Measurements from ENCODE around the gene HK1.
A peak's percentile ranks its signal among the peaks of the same experiment; 100 is the strongest.
"Not testable (repeated sequence)": the region's sequence is repeated elsewhere in the genome, so short reads cannot be mapped to it uniquely, and the experiment has no call there.

The HK1 gene

DNA sequence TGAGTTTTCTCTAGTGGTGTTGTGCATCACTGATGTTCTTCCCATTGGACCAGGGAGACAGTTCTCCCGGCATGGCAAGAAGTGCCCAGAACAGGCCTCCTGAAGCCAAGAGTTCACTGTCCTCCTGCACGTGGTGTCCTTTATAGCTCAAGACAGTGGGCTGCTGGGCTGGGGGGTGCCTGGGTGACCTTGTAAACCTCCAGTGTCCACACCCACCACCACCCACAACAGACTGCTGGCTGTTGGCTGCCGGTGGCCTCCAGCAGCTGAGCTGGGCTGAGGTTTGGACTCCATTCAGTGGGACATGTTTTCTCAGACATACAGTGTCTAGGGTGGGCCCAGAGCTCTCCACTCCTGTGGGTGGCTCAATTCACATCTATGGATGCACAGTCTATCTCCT is 42.2 kb downstream of the HK1 start:
- Mint-ChIP-seq H3K4me3 (peak overlapping the region; percentile 97), H3K36me3 (peaks cover 19% of the 10 kb centered on the region), H3K27me3 (no peaks in the 10 kb centered on the region), H3K27ac (peak overlapping the region; percentile 42), H3K4me1 (peaks cover 59% of the 10 kb centered on the region), H3K9me3 (no peaks in the 10 kb centered on the region)
- CTCF ChIA-PET, result interaction anchor here (0.7 to 1.6 kb wide), 2 partner anchors 13 to 70 kb away, joined by 3 to 5 read pairs; no protein-coding TSS in a partner anchor
- DNase-seq, result no peak

DNA sequence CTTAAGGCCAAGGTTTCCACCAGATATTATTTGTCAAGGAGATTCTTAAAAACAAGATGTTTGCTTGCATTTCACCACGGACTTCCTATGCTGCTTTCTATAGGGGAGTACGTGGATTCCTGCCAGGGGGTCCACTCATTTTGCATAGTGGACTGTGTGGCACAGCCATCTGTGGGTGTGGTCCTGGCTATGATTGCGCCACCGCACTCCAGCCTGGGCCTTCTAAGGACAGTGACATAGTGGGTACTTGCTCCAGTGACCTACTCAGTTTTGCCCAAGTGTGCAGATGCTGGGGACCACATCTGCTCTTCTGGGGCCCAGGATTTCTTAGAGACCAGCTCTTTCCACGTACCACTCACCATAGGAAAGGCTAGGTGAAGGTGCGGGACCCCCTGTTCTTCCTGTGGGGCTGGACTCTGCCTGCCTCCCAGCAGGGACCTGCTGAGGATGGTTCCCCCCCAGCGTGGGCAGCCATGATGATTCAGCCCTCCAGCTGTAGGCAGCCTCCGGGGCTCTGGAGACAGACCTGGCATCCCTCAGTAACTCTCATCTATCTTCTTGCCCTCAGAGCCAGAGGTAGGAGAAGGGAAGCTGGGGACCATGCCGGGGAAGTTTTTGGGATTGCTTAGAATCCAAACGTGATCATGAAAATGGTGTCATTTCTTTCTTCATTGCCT is 42.9 kb downstream of the HK1 start:
- Mint-ChIP-seq H3K9me3 (no peaks in the 10 kb centered on the region), H3K4me3 (peak overlapping the region; percentile 97), H3K27ac (peak overlapping the region; percentile 71), H3K36me3 (peaks cover 19% of the 10 kb centered on the region), H3K4me1 (peaks cover 62% of the 10 kb centered on the region), H3K27me3 (no peaks in the 10 kb centered on the region)
- no peak for DNase-seq
- CTCF ChIA-PET, result no interaction called here

DNA sequence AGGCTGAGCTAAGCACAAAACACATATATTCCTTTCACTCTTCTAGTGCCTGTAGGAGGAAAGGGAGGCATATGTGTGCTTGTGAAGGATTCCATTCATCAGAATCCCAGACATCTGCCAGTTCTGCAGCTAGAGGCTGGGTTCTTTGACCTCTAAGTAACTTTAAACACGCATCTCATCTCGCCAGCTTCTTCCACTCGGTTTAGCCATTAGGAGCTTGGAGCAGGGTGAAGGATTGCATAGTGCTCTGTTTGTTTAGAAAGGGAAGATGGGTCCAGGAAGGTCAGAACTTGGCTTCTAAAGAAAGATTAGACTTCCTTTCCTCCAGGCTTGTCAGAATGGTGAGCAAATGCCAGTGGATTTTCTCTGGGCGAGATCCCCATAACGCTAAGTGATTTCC is 43.6 kb downstream of the HK1 start:
- Mint-ChIP-seq H3K4me1 (peaks cover 63% of the 10 kb centered on the region), H3K4me3 (no peak overlapping the region), H3K27me3 (no peaks in the 10 kb centered on the region), H3K27ac (no peak overlapping the region), H3K36me3 (peaks cover 19% of the 10 kb centered on the region), H3K9me3 (no peaks in the 10 kb centered on the region)
- DNase-seq, result no peak
- CTCF ChIA-PET, result no interaction called here

DNA sequence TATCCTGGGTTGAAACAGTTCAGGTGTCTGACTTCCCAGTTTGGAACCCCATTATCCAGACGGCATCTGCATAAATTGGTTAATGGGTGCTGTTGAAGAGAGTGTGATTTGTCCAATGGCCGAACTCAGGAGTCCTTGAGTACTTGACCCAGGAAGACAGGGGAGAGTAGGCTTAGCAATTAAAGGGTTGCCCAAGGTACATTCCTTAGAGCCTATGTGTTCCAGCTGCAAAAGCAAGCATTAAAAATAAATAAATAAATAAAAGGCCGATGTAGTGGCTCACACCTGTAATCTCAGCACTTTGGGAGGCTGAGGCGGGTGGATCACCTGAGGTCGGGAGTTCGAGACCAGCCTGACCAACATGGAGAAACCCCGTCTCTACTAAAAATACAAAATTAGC is 44.0 kb downstream of the HK1 start:
- H3K4me3 Mint-ChIP-seq, H3K27me3 Mint-ChIP-seq, DNase-seq, H3K9me3 Mint-ChIP-seq, CTCF ChIA-PET, H3K27ac Mint-ChIP-seq: not testable (repeated sequence)
- H3K4me1 Mint-ChIP-seq, result peaks cover 64% of the 10 kb centered on the region
- peaks cover 19% of the 10 kb centered on the region for H3K36me3 Mint-ChIP-seq

DNA sequence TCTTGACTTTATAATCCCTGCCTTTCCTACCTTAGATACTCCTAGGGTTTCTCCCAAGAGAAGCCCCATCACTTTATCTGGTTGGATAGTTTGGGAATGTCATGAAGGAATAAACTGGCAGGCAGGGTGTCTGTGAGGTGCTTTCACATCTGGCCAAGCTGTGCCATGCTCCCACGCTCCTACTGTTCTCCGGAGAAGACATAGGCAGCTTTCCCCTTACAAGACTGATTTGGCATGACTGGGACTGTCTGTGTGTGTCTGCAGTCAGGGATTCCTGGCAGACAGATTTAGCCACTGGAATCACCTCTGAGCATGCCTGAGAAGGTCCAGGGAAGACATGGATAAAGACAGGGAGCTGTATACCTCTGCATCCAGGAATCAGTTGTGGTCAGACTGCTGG is 45.3 kb downstream of the HK1 start:
- Mint-ChIP-seq H3K36me3 (peaks cover 20% of the 10 kb centered on the region), H3K4me1 (peaks cover 69% of the 10 kb centered on the region), H3K27me3 (no peaks in the 10 kb centered on the region), H3K9me3 (no peaks in the 10 kb centered on the region), H3K4me3 (no peak overlapping the region), H3K27ac (no peak overlapping the region)
- no peak for DNase-seq
- CTCF ChIA-PET, result interaction anchor here (0.6 kb wide), 1 partner anchor 56 kb away, joined by 3 read pairs; no protein-coding TSS in a partner anchor

DNA sequence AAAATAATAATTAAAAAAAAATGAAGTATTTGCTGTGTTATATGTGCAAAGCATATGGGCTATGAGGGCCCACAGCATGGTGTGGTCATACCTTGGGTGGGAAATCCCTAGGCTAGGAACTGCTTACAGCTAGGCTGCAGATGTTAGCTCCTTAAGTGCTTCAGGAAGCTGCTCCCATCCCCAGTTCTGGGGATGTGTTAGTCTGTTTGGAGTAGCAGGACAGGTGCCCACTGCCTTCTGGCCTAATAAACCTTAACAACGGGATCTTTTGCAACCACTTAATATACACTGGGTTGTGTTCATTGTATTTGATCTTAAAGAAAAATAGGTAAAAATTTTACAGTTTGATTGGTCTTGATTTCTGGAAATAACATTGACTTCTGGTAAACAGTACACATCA is 46.3 kb downstream of the HK1 start:
- Mint-ChIP-seq H3K36me3 (peaks cover 19% of the 10 kb centered on the region), H3K4me1 (peaks cover 71% of the 10 kb centered on the region), H3K27ac (no peak overlapping the region), H3K27me3 (no peaks in the 10 kb centered on the region), H3K4me3 (no peak overlapping the region), H3K9me3 (no peaks in the 10 kb centered on the region)
- CTCF ChIA-PET, result interaction anchor here (0.6 kb wide), 1 partner anchor 421 kb away, joined by 4 read pairs; no protein-coding TSS in a partner anchor
- no peak for DNase-seq

DNA sequence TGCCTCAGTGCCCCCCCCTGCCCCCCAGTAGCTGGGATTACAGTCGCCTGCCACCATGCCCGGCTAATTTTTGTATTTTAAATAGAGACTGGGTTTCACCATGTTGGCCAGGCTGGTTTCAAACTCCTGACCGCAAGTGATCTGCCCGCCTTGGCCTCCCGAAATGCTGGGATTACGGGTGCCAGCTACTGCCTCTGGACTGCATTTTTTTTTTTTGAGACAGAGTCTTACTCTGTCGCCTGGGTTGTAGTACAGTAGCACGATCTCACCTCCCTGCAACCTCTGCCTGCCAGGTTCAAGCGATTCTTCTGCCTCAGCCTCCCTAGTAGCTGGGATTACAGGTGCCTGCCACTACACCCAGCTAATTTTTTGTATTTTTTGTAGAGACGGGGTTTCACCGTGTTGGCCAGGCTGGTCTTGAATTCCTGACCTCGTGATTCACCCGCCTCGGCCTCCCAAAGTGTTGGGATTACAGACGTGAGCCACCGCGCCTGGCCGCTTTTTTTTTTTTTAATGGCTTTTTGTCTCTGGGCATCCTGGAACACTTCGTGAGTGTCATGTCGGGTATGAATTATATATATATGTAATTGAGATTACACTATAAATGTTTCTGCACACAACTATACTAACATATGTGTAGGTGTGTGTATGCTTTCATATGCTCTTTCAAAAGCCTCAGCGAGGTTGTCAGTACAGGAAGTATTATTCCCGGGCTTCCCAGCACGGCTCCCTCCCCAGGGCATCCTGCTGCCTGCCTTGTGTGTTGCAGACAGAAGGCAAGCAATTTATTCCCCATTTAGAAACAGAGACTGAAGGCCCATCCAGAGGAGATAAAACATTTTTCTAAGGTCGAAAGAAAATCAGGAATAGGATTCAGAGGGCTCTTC is 47.6 kb downstream of the HK1 start:
- H3K4me3 Mint-ChIP-seq, H3K27ac Mint-ChIP-seq, H3K9me3 Mint-ChIP-seq, CTCF ChIA-PET, H3K27me3 Mint-ChIP-seq, DNase-seq: not testable (repeated sequence)
- Mint-ChIP-seq H3K4me1 (peaks cover 64% of the 10 kb centered on the region), H3K36me3 (peaks cover 19% of the 10 kb centered on the region)

DNA sequence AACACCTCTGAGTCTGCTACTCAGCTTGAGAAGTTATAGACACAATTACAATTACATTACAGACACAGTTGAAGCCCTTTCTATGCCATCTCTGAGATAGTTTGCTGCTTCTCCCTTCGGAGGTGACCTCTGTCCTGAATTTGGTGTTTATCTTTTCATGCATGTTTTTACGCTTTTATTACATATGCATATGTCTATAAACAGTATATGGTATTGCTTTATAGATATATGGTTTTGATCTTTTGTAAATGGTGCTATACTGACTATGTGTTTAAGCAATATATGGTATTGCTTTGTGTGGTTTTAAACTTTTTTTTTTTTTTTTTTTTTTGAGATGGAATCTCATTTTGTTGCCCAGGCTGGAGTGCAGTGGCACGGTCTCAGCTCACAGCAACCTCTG is 48.4 kb downstream of the HK1 start:
- DNase-seq, result no peak
- Mint-ChIP-seq H3K4me3 (no peak overlapping the region), H3K27ac (no peak overlapping the region), H3K9me3 (no peaks in the 10 kb centered on the region), H3K27me3 (no peaks in the 10 kb centered on the region), H3K4me1 (peaks cover 56% of the 10 kb centered on the region), H3K36me3 (peaks cover 19% of the 10 kb centered on the region)
- CTCF ChIA-PET, result interaction anchor here (1.5 to 2.0 kb wide), 3 partner anchors 9 to 13 kb away, joined by 4 to 11 read pairs (median 5); no protein-coding TSS in a partner anchor

DNA sequence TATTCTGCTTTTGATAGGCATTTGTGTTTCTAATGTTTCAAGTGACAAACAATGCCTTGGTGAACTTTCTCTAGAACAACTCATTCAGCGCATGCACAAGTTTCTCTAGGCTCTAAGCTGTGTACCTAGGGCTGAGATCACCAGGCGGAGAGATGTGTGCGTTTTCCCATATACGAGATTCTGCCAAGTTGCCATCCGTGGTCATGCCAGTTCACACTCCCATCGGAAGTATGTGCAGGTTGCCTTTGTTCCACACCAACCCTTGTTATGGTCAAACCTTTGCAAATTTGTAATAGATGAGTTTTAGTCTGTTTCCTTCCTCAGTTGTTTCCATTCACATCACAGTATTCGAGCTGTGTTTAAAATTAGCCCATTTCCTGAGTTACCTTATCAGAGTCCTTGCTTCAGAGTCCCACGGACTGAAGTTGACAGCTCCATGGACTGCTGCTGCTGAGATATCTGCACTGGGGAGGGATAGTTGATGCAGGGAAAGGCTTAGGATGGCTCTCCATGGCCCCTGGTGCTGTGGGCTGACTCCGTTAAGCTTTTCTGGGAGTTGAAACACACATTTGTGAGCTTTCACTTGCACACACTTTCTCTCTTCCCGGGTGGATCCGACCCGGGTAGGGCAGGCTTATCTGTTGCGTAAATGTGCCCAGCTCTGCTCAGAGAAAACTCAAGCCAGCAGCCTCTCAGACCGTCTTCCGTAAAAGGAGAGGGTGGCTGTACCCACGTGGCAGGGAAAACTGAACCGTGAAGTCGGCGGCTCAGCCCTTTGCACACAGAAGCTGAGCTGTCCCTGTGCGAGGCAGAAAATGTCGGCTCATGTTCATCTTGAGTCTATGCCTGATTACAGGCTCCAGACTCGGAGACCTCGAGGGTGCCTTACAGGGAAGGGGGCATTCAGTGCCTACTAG is 49.4 kb downstream of the HK1 start:
- H3K27ac Mint-ChIP-seq, result peak overlapping the region; percentile 67
- peaks cover 56% of the 10 kb centered on the region for H3K4me1 Mint-ChIP-seq
- no peaks in the 10 kb centered on the region for H3K9me3 Mint-ChIP-seq
- peak overlapping the region; percentile 50 for H3K4me3 Mint-ChIP-seq
- CTCF ChIA-PET, result interaction anchor here (0.5 to 2.0 kb wide), 7 partner anchors 10 to 65 kb away, joined by 3 to 11 read pairs (median 4); no protein-coding TSS in a partner anchor
- H3K27me3 Mint-ChIP-seq, result no peaks in the 10 kb centered on the region
- H3K36me3 Mint-ChIP-seq, result peaks cover 21% of the 10 kb centered on the region
- peak; percentile 47 for DNase-seq

DNA sequence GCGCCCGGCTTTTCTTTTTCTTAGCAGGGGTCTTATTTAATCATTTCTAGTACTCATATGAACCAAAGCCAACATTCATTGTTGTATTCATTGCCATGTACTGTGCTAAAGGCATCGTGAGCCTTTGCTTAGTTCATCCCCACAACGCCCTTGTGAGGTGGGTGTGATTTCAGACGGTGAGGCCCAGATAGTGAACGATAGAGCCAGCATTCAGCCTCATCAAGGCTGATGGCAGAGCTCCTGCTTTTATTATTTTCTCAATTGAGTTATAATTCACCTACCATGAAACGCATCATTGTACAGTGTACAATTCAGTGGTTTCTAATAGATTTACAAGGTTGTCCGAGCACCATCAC is 50.1 kb downstream of the HK1 start:
- Mint-ChIP-seq H3K27ac (peak overlapping the region; percentile 67), H3K36me3 (peaks cover 23% of the 10 kb centered on the region), H3K9me3 (no peaks in the 10 kb centered on the region), H3K4me1 (peaks cover 56% of the 10 kb centered on the region), H3K4me3 (no peak overlapping the region), H3K27me3 (no peaks in the 10 kb centered on the region)
- no peak for DNase-seq
- CTCF ChIA-PET, result interaction anchor here (1.2 to 2.0 kb wide), 3 partner anchors 11 to 64 kb away, joined by 3 to 11 read pairs (median 4); no protein-coding TSS in a partner anchor

DNA sequence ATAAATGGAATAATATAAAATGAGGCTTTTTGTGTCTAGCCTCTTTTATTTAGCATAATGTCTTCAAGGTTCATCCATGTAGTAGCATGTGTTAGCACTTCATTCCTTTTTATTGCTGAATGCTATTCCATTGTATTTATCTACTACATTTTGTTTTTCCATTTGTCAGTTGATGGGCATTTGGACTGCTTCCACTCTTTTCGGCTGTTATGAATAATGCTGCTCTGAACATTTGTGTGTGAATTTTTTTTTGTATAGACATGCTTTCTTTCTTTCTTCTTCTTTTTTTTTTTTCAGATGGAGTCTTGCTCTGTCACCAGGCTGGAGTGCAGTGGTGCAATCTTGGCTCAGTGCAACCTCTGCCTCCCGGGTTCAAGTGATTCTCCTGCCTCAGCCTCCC is 50.6 kb downstream of the HK1 start:
- CTCF ChIA-PET, result interaction anchor here (1.2 kb wide), 1 partner anchor 64 kb away, joined by 3 read pairs; no protein-coding TSS in a partner anchor
- not testable (repeated sequence) for H3K27ac Mint-ChIP-seq, H3K4me3 Mint-ChIP-seq, H3K27me3 Mint-ChIP-seq, H3K9me3 Mint-ChIP-seq, DNase-seq
- H3K36me3 Mint-ChIP-seq, result peaks cover 23% of the 10 kb centered on the region
- peaks cover 55% of the 10 kb centered on the region for H3K4me1 Mint-ChIP-seq

DNA sequence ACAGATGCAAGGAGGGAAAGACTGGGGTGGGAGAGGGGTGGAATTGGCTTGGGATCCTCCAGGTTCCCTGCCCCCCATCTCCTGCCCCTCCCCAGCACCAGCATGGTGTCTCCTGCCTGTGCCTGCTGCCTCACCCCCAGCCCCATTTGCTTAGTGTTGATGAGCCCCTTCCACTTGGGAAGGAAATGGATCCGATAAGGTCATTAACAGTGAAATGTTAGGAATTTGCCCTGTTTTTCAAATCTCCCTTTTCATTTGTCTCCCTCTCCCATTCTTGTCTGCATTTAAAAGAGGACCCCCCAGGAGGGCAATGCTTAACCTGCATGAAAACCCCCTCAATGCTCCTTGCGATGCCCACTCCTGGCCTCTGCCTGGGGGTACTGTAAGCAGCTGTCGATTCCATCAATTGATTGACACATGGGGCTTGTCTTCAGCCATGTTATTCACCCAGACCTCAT is 51.5 kb downstream of the HK1 start:
- peak overlapping the region; percentile 45 for H3K27ac Mint-ChIP-seq
- DNase-seq, result no peak
- H3K9me3 Mint-ChIP-seq, result no peaks in the 10 kb centered on the region
- H3K4me3 Mint-ChIP-seq, result no peak overlapping the region
- CTCF ChIA-PET, result no interaction called here
- H3K36me3 Mint-ChIP-seq, result peaks cover 22% of the 10 kb centered on the region
- peaks cover 57% of the 10 kb centered on the region for H3K4me1 Mint-ChIP-seq
- H3K27me3 Mint-ChIP-seq, result no peaks in the 10 kb centered on the region

DNA sequence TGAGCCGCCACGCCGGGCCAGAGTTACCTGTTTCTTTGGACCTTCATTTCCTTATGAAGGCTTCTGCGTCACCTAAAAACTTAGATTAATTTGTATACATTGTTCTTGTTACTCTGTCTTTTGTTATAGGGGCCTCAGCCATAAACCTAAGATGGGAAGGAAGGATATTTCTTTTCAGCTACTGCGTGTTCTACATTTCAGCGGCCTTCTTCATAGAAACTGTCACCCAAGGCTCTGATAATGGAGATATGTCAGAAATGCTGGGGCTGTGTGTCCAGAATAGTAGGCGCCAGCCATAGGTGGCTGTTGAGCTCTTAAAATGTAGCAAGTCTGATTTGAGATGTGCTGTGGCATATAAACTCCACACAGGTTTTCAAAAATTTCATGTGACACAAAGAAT is 52.9 kb downstream of the HK1 start:
- Mint-ChIP-seq H3K4me3 (no peak overlapping the region), H3K27me3 (no peaks in the 10 kb centered on the region), H3K4me1 (peaks cover 64% of the 10 kb centered on the region), H3K27ac (no peak overlapping the region), H3K36me3 (peaks cover 26% of the 10 kb centered on the region), H3K9me3 (no peaks in the 10 kb centered on the region)
- DNase-seq, result no peak
- CTCF ChIA-PET, result no interaction called here
